GM19455 (cell line): ENCODE data around the gene FNDC10.

Experiments used
- ATAC-seq: cut with Tn5 transposase; IDR thresholded peaks from one replicate; pipeline ENCODE4 v1.9.1; 2021; ENCODE audit not compliant: unreplicated experiment

The FNDC10 gene

GRCh38 chr1:1616045-1616790 is 16.3 kb upstream of the FNDC10 start:
- peak; percentile 30 for ATAC-seq

- peak; percentile 72 for ATAC-seq
Measured at GRCh38 chr1:1615256-1616044, 15.5 kb upstream of the FNDC10 start, which contains the start of gene MIB2. Gene MIB2, plus strand, starts transcription at chr1:1615500. Its CDS starts 7,953 bp downstream, at chr1:1623453.

GRCh38 chr1:1614954-1615255 is 15.0 kb upstream of the FNDC10 start:
- ATAC-seq, result no peak

- no peak for ATAC-seq
Measured at GRCh38 chr1:1614204-1614953, 14.4 kb upstream of the FNDC10 start.

- no peak for ATAC-seq
Measured at GRCh38 chr1:1613509-1614082, 13.7 kb upstream of the FNDC10 start.

GRCh38 chr1:1612104-1612400 is 12.1 kb upstream of the FNDC10 start:
- no peak for ATAC-seq

GRCh38 chr1:1610796-1611195 is 10.9 kb upstream of the FNDC10 start:
- ATAC-seq, result no peak

GRCh38 chr1:1609822-1610485 is 10.0 kb upstream of the FNDC10 start:
- no peak for ATAC-seq

- no peak for ATAC-seq
Measured at GRCh38 chr1:1606232-1606631, 6.3 kb upstream of the FNDC10 start.

GRCh38 chr1:1605724-1606123 is 5.8 kb upstream of the FNDC10 start:
- no peak for ATAC-seq

- no peak for ATAC-seq
Measured at GRCh38 chr1:1605034-1605591, 5.2 kb upstream of the FNDC10 start.

GRCh38 chr1:1604374-1605033 is 4.6 kb upstream of the FNDC10 start:
- ATAC-seq, result no peak

- ATAC-seq, result no peak
Measured at GRCh38 chr1:1603671-1604373, 3.9 kb upstream of the FNDC10 start.

- ATAC-seq, result no peak
Measured at GRCh38 chr1:1602968-1603506, 3.1 kb upstream of the FNDC10 start.

- no peak for ATAC-seq
Measured at GRCh38 chr1:1602304-1602967, 2.5 kb upstream of the FNDC10 start.

GRCh38 chr1:1601564-1602303 is 1.8 kb upstream of the FNDC10 start:
- ATAC-seq, result no peak

- ATAC-seq, result no peak
Measured at GRCh38 chr1:1600861-1601563, 1.1 kb upstream of the FNDC10 start.
